GM20000 (cell line): ENCODE results near the gene NME7.

Experiments
- DNase-seq: peaks from one replicate; pipeline ENCODE4 v3.0.0; 2012; ENCODE audit warnings: low spot score
- TF ChIP-seq, protein P1 (sequence below): IDR thresholded peaks from 2 replicates; pipeline ENCODE4 v1.5.1; 2012; ENCODE audit warnings: mild to moderate bottlenecking, control low read depth; ENCODE audit errors: extremely low read depth, missing control alignments

NME7 gene

GRCh38 chr1:169143984-169144383, 223.6 kb downstream of the NME7 start:
- DNase-seq: no peak
- TF ChIP-seq, protein P1, sequence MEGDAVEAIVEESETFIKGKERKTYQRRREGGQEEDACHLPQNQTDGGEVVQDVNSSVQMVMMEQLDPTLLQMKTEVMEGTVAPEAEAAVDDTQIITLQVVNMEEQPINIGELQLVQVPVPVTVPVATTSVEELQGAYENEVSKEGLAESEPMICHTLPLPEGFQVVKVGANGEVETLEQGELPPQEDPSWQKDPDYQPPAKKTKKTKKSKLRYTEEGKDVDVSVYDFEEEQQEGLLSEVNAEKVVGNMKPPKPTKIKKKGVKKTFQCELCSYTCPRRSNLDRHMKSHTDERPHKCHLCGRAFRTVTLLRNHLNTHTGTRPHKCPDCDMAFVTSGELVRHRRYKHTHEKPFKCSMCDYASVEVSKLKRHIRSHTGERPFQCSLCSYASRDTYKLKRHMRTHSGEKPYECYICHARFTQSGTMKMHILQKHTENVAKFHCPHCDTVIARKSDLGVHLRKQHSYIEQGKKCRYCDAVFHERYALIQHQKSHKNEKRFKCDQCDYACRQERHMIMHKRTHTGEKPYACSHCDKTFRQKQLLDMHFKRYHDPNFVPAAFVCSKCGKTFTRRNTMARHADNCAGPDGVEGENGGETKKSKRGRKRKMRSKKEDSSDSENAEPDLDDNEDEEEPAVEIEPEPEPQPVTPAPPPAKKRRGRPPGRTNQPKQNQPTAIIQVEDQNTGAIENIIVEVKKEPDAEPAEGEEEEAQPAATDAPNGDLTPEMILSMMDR: no peak

GRCh38 chr1:169143346-169143745, 224.3 kb downstream of the NME7 start:
- TF ChIP-seq, protein P1: no peak
- no peak for DNase-seq

- DNase-seq: no peak
- TF ChIP-seq, protein P1: no peak
These were observed 225.5 kb downstream of the NME7 start for GRCh38 chr1:169142129-169142528.

DNA sequence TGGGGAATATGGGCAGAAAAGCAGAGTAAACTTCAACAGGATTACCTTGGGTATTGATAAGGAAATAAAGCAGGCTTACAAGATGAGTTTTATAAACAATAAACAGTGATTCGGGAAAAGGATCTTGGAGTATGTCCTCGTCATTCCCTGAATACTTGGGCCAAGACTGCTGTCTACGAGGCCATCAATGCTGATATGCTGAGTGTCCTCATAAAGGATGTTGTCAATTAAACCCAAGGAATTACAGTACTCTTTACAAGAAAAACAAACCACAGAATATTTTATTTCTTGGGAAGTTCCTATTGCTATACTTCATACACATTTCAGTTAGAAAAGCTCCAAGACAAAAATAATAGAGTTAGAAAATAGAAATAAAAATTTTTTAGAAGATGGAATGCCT, 226.2 kb downstream of the NME7 start:
- no peak for DNase-seq
- TF ChIP-seq, protein P1: no peak

GRCh38 chr1:169138866-169139670, 228.5 kb downstream of the NME7 start:
- DNase-seq: peak; percentile 63
- TF ChIP-seq, protein P1: no peak

- no peak for DNase-seq
- TF ChIP-seq, protein P1: no peak
These were observed 230.2 kb downstream of the NME7 start for GRCh38 chr1:169137357-169137756.

DNA sequence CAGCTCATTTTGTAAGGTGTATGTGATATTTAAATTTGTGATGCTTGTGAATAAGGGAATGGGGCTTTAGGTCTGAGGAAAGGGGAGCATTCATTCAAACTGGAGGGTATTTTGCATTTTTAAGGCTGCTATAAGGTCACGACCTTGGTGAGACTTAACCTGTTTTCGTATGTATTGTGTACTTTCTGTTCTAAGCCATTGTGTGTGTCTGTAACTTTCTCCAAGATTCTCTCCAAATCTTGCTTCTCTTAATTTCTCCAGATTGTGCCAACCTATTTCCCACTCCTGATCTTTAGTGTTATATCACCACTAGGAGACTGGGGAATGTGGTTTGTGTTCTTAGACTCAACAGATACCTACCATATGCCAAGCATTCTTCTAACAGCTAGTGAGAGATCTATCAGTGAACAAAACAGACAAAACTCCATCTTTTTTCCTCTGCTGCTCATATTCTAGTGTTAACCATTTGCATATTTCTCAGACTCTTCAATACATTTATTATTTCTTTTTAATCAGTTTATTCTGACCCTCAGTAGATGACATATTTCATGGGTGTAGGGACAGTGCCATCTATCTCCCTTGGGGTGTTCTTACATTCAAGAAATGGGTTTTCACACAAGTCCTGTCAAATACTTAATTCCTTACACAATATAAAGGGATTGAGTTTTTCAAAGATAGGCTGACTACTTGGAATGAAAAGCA, 233.6 kb downstream of the NME7 start:
- TF ChIP-seq, protein P1: peak; percentile 8
- DNase-seq: no peak
